Measurements from ENCODE around the gene CRABP2.
A peak's percentile ranks its signal among the peaks of the same experiment; 100 is the strongest.

CRABP2 gene

DNA sequence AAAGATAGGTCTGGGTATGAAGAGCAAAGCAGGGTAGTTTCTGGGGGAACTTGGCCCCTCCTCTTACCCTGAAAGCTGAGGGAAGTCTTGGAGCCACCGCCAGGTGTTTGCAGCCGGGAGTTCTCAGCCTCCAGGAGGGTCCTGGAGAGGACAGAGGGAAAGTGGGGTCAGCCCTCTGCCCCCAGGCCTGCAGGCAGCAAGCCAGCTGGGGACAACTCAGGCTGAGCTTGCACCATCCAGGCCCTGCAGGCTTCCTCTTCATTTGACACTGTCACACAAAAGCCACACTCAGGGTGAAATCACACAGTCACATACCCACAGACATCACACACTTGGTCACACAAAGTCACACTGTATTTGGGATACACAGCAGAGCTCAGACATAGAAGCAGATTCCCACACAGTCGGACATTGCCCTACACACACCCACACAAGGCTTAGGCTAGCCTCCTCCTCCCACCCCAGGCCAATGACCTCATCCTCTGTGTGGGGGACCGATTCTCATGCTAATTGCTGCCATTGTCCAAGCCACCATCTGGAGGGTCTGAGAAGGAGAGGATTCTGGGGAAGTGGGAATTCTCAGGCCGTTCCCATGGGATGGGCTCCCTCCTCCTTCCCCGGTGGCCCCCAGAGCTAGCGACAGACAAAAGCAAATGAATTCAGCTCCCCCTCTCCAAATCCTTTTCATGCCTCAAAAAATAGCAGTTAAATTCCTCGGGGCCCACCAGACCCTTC lies 31.8 kb downstream of the CRABP2 start:
- DNase-seq (ENCODE audit: extremely low read depth in 1 of 2, low read depth in 1 of 2) = no peak

DNA sequence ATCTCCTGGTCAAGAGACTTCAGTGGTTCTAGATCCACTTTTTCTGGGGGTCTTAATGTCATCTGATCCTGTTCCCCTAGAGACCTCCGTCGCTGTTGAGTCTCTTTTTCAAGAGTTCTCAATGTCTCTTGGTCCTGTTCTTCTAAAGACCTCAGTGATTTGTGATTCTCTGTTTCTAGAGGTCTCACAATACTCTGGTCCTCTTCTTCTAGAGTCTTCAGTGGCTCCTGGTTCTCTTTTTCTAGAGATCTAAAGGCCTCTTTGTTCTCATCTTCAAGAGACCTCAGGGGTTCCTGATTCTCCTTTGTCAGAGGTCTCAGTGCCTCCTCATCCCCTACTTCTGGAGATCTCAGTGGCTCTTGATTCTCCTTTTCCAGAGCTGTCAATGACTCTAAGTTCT lies 33.6 kb downstream of the CRABP2 start:
- DNase-seq (ENCODE audit: extremely low read depth in 1 of 2, low read depth in 1 of 2) = no peak

DNA sequence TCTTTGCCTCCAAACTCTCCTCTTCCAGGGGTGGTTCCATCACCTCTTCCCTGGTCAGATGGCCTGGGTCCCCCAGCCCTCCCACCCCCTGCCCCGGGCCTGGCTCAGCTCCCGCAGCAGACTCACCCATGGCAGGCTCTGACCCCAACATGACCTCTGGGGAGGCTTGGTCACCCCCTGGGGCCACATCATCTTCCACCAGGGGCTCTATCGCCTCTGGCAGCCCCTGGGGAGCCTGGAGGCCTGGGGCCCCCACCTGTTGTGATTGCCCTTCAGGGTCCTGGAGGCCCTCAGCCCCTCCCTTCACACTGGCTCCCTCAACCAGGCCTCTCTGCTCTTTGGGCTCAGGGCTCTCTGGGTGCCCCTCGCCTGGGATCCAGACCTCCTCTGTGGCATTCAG lies 34.6 kb downstream of the CRABP2 start:
- no peak for DNase-seq (ENCODE audit: extremely low read depth in 1 of 2, low read depth in 1 of 2)

DNA sequence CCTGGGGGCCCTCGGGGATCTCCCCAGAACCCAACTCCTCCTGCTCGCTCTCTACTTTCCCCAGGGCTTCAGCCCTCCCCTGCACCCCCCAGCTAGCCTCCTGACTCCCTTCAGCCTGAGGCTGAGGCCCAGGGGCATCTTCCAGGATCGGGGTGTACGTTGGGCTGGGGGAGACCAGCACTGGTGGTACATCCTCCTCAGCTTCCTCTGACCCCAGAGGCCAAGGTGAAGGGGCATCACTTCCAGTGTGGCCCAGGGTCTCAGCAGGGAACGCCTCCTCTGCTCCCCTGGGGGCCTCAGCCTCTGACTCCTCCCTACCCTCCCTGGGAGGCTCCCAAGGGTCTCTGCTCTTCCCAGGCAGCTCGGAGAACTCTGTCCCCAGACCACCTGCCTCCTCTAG lies 35.0 kb downstream of the CRABP2 start:
- DNase-seq (ENCODE audit: extremely low read depth in 1 of 2, low read depth in 1 of 2) = no peak

DNA sequence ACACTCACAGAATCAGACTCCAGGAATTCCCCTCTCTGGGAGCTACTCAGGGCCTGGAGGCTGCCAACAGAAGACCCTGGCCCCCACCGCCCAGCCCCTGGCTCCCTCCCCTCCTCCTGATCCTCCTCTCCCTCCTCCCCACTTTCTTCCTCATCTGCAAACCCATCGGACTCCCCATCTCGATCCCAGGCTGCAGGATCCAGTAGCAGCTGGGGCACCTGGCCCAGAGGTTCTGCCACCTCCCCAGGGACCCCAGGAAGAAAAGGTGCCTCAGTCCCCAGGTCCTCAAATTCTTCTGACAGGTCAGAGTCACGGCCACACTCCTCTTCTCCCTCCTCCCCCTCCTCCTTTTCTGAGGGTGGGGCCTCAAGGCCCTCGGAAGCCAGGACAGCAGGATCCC lies 35.6 kb downstream of the CRABP2 start:
- no peak for DNase-seq (ENCODE audit: extremely low read depth in 1 of 2, low read depth in 1 of 2)

DNA sequence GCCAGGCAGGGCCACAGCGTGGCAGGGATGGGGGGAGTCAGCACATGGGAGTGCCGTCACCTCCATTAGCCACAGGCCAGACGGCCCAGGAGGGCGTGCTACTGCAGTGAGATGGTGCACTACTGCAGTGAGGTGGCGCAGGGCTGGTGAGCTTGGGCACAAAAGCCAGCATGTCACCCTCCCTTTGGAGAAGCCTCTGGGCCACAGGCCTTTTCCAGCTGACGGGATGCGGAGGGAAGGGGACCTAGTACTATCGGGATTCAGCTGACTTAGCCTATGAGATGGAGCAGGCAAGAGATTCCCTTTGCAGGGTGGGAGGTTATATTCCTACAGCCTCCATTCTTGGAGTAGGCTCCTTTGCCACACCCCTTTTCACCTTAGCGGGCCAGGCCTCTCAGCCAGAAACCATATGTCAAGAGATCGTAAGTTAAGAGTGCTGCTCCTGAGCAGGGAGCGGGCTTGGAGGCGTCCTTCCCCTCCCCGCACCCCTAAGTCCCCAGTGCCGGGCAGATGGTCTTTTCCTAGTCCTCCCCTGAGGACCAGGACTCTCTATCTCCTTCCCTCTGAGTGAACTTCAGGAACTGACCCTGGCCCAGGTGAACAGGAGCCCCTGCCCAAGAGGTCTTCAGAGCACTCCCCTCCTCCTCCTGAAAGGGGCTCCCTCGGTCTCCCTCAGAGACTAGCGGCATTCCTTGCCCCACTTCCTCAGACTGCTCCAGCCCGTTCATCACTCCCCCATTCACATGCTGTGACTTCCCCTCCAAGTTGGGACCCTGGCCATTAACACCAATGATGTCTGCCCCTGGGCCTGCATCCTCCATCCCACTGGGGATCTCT lies 36.4 kb downstream of the CRABP2 start:
- no peak for DNase-seq (ENCODE audit: extremely low read depth in 1 of 2, low read depth in 1 of 2)

DNA sequence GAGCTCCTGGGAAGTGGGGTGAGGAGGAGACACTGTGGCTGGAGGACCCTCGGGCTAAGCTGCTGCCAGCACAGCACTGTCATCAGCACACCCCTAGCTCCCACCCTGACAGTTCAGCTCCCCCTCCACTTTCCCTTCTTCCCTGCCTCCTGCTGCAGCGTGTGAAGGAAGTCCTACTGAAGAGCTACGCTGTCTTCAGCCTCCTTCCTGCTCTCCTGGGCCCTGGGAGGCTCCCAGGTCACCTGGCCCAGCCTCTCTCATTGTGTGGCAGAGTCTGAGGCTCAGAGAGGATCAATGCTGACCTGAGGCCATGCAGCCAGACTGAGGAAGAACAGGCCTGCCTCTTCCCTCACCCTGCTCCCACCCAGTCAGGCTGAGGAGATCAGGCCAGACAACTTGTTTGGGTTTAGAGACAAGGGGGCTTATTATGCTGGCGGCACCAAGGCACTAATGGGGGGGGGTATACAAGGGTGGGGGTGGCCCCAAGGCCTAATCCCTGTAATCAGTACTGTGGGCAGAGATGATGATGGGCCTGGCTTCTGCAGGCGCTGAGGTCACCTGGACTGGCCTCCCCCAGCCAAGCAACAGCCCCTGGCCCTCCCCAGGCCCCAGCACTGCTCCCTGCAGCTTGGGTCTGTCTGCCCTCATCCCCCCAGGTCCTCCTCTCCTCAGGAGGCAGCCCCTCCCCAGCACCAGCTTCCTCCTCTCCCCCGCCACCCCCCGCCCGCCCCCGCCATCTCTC lies 37.2 kb downstream of the CRABP2 start:
- no peak for DNase-seq (ENCODE audit: extremely low read depth in 1 of 2, low read depth in 1 of 2)

DNA sequence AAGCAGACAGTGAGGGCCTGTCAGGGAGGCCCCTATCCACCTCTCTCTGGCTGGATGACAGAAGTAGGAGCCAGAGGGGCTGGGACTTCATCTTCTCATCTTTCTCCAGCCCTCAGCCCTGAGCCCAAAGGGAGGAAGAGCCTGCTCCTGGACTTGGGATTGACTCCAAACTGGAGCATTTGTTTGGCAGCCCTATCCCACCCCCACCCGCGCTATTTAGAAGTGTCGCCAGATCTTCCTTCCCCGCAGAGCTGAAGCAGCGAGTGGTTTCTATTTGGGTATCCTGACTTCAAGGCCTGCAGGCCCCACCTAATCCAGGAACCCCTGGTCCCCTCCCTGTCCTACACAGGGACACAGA lies 37.8 kb downstream of the CRABP2 start:
- DNase-seq (ENCODE audit: extremely low read depth in 1 of 2, low read depth in 1 of 2) = no peak

DNA sequence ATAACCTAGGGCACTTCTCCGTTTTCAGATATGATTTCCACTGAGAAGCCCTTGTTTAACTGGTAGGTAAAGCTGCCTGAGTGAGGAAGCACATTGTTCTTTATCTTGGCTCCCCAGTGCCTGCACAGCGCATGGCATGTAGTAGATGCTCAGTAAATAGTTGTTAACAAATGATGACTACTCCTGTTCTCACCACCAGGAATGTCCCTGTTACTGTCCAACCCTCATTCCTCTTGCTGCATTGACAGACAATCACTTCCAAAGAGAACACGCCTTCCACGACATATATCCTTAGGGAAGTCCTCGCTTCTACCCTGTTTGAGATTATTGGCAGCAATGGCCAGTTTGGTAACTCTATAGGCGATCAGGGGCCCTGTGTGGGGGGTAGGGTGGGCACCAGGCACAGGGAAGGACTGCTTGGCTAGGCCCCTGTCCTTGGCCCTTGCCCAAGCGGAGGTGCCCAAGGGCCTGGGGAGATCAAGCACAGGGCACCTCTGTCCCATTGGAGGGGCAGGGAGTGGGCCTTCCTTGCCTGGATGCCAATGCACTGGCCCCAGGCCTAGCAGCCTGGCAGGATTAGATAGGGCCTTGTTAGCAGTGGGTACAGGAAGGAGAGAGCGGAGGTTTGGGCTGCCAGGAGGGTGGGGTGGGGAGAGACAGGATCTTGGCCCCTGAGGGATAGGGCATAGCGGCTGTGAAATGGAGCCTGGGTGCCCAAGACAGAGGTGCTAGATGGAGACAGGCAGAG lies 38.3 kb downstream of the CRABP2 start:
- DNase-seq (ENCODE audit: extremely low read depth in 1 of 2, low read depth in 1 of 2) = no peak

DNA sequence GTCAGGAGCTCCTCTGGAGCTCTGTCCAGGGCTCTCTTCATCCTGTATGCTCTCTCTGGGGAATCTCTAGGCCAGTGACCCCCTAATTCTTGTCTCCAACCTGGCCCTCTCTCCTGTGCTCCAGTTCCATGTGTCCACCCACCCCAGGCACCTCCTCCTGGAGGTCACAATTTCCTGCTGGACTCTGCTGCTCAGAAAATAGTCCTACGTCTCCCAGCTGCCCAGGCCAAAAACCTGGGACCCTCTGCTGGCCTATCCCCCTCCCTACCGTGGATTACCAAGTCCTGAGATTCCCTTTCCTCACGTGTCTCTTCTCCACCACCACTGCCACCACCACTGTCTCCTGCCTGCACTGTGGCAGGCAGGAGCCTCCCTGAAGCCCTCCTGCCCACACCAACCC lies 39.8 kb downstream of the CRABP2 start:
- no peak for DNase-seq (ENCODE audit: extremely low read depth in 1 of 2, low read depth in 1 of 2)

DNA sequence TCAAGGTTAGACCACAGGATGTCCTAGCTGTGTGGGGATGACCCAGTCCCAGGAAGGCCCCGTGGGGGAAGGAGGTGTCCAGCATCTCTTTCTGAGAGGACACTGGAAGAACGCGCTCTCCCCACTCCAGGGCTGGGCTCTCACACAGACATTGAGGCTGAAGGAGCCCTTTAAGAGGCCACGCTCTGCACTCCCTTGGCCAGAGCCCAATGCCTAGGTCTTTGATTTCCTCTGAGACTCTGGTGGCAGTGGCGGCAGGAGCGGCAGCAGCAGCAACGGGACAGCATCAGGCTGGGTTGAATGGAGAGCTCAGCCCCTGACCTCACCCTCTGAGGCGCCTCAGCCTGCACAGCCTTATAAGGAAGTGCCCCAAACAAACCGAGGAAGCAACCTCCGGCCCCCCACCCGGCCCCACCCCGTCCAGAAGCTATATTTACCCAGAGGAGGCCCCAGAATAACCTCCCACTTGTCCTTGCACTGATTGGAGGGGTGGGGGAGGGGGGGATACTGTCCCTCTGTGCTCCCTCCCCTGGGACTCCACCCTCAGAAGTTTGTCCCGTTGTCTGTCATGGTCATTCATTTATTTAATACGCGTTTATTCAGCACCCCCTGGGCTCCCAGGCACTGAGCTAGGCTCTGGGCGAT lies 40.5 kb downstream of the CRABP2 start:
- DNase-seq (ENCODE audit: extremely low read depth in 1 of 2, low read depth in 1 of 2) = no peak

DNA sequence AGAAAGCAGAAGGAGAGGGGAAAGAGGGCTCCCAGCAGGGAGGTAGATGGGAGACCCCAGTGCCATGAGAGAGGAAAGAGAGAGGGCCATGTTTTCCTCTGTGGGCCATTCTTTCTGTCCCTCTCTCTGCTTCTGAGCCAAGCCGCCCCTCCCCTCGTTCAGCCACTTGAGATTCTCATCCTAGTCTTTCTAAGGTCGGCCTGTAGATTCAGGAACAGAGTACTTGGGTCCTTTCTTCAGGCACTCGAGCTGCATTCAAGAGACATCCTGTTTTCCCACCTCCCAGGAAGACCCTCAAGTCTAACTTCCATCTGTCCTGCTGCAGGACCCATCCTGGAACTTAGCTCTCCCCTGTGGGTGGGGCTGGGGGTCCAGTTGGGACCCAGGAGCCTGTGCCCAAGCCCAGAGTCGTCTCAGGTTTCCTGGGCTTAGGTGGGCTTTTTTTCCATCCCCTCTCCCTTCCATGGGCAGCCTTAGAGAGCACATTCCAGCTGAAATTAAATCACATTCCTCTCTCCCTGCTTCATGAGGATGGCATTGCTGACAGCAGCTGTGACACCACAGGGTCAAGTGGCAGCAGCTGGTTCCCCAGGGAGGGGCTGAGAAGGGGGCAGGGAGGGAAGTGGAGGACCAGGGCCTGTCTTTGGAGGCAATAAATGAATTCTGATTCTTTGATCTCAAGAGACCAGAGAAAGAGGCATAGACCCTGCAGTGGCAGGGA lies 41.2 kb downstream of the CRABP2 start:
- no peak for DNase-seq (ENCODE audit: extremely low read depth in 1 of 2, low read depth in 1 of 2)

DNA sequence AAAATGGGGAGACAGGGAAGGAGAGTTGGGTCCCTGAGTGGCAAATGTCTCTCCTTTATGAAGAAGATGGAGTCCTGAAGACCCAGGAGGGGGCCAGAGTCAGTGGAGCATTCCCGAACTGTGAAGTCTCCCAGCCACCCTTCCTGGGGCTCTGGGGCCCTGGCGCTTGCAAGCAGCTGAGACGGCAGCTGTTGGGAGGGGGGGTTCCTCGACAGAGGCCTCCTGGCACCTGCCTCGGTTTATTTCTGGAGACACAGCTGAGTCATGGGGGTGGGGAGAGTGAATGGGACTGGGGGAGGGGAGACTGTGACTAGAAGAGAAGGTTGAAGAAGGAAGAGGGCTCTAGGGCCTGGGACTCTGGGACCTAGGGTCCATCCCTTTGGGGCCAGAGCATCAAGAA lies 42.2 kb downstream of the CRABP2 start:
- no peak for DNase-seq (ENCODE audit: extremely low read depth in 1 of 2, low read depth in 1 of 2)

DNA sequence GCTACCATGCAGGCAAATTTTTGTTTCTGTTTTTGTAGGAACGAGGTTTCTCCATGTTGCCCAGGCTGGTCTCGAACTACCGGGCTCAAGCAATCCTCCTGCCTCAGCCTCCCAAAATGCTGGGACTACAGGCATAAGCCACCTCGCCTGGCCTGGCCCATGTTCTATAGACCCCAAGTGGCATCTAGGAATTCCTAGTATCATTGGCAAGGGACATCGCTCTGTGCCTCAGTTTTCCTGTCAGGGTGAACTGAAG lies 42.7 kb downstream of the CRABP2 start:
- DNase-seq (ENCODE audit: extremely low read depth in 1 of 2, low read depth in 1 of 2) = no peak

DNA sequence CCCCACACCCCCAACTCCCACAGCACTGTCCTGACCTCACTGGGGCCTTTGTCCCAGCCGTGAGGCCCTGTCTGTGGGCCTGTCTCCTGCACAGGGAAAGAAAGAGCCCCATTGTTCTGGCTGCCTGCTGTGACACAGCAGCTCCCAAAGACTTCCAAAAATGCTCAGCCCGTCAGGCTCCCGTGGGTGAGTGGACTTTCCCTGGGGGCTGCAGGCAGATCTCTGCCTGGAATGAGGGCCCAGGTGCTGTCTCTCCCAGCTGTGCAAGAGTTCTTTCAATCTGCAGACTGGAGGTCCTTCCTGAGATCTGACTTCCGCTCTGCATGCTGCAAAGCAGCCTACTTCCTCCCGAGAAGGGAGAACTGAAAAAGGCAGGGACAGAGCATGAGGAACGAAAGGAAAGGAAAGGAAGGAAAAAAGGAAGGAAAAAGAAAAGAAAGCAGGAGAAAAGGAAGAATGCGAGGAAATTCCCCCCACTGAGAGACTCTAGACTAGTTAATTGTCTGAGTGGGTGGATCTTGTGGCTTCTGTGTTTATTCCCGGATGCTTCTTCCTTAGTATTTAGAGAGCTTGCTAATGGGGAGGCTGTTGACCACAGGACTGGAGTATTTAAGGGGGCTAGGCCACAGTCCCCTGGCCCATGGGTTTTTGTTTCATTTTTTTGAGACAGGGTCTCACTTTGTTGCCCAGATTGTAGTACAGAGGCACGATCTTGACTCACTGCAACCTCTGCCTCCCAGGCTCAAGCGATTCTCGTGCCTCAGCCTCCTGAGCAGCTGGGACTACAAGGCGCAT lies 43.2 kb downstream of the CRABP2 start:
- DNase-seq (ENCODE audit: extremely low read depth in 1 of 2, low read depth in 1 of 2) = no peak

DNA sequence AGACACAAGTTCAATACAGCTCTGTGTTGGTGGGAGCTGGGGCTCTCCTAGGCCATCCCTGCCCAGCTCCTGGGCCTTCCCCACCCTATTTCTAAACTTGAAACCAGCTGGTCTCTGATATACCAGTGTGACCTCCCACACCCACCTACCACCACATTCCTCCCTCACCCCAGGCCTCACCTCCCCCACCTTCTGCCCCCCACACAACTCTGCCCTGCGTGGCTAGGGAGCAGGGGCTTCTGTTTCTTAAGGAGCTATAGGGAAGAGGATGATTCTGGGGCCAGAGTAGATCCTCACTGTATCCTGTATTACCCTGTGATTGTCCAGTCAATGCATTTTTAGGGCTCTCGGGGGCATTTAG lies 44.7 kb downstream of the CRABP2 start:
- no peak for DNase-seq (ENCODE audit: extremely low read depth in 1 of 2, low read depth in 1 of 2)

DNA sequence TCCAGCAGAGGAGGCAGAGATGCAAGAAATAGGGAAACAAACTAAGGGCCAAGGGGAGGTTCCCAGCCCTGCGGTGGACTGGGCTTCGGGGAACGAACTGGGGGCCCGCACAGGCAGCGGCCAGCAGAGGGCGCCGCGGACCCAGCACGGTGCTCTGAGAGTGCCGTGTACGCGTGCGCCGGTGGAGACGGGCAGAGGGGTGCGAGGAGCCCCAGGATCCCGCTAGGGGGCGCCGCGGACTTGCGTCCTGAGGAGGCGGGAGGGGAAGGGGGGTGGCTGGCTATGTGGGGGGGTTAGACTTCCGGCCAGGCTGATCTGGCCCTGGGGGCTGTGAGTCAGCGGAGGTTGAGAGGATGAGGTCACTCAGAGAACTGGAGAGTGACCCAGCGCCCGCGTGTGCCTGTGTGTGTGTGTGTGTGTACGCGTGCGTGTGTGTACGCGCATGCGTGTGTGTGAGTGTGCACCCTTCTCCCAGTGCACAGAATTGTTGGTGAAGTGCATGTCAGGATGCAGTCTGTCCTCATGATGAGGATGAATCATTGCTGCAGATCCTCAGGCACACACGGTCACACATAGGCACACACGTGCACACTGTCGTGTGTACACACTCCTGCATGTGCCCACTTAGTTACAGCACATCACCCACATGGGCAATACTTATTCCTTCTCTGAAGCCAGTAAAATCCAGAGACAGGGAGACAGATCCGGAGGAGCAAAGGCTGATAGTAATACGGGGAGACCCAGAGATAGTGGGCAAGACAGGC lies 45.2 kb downstream of the CRABP2 start:
- peak; percentile 74 to 87 for DNase-seq (ENCODE audit: extremely low read depth in 1 of 2, low read depth in 1 of 2)

DNA sequence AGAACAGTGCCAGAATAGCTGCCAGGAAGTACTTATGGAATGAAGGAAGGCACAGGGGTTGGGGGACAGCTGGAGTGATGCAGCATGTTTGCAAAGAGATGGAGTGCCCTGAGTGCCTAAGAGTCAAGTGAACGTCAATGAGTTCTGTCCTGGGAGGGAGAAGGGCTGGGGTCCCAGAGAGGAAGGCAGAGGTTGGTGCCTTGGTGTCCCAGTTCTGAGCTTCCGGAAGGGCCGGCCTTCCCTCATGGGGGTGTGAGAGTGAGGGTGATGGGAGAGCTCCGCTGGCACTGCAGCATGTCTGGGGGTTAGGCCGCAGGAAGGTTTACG lies 45.8 kb downstream of the CRABP2 start:
- no peak for DNase-seq (ENCODE audit: extremely low read depth in 1 of 2, low read depth in 1 of 2)

Measured in activated CD8-positive, alpha-beta memory T cell treated with anti-CD3 and anti-CD28 coated beads for 1 hour (primary cell).